BLaER1 (cell line): ENCODE data around the gene ARMC12.

ENCODE experiments used
- H3K27ac ChIP-seq: shearing (Covaris generic); formaldehyde crosslinking; 2 replicates; pipeline ENCODE4 v1.8.1; 2022
- H3K27me3 ChIP-seq: shearing (Covaris generic); formaldehyde crosslinking; 2 replicates; pipeline ENCODE4 v1.8.1; 2022
- H3K36me3 ChIP-seq: shearing (Covaris generic); formaldehyde crosslinking; 2 replicates; pipeline ENCODE4 v1.8.1; 2022
- H3K4me1 ChIP-seq: shearing (Covaris generic); formaldehyde crosslinking; 2 replicates; pipeline ENCODE4 v1.8.1; 2022
- H3K4me2 ChIP-seq: shearing (Covaris generic); formaldehyde crosslinking; 2 replicates; pipeline ENCODE4 v1.8.1; 2022
- H3K4me3 ChIP-seq: shearing (Covaris generic); formaldehyde crosslinking; 2 replicates; pipeline ENCODE4 v1.8.1; 2022
- H3K9ac ChIP-seq: shearing (Covaris generic); formaldehyde crosslinking; 2 replicates; pipeline ENCODE4 v1.8.1; 2022
- H3K9me3 ChIP-seq: shearing (Covaris generic); formaldehyde crosslinking; 2 replicates; pipeline ENCODE4 v1.8.1; 2022
- H4K20me1 ChIP-seq: shearing (Covaris generic); formaldehyde crosslinking; 2 replicates; pipeline ENCODE4 v1.8.1; 2022
- Cebpa-rat ChIP-seq: shearing (Covaris generic); IDR thresholded peaks from 2 replicates; pipeline ENCODE4 v1.8.1; 2022

Gene ARMC12

DNA sequence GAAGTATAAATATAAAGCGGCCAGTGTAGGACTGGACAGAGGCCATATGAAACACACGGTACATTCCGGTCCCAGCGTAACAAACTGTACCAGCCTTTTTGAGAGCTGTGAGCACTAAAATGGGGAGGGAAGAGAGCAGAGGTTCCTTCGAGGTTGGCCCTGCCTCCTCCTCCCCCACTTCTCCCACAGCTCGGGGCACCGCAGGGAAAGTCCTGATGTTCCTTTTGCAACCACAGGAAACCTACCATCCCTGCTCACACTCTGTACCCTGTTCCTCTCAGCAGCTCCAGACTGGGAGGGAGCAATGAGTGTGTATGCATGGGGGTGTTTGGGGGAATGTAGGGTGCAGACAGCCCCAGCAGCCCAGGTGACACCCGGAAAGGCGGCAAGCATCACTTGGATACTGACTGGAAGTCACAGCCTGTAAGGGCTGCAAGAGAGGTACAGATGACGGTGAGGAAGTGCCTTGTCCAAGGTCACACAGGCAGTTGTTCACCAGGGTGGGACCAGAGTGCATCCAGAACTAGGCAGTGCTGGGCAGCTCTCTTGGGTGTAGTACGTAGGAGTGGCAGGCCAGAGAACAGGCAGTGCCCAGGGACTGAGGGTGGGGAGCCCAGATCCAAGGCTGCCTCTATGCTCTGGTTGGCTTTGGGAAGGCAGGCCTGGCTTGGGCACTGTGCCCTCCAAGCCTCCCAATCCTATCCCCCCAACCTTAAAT lies 11.0 kb upstream of the ARMC12 start:
- TF ChIP-seq Cebpa-rat: no peak
- Histone ChIP-seq H3K27me3 (no peaks in the 10 kb centered on the region), H3K4me3 (no peak overlapping the region), H3K9ac (peak overlapping the region; percentile 89), H4K20me1 (no peaks in the 10 kb centered on the region), H3K4me1 (peaks cover 94% of the 10 kb centered on the region), H3K4me2 (peak overlapping the region; percentile 100), H3K36me3 (no peaks in the 10 kb centered on the region), H3K27ac (peak overlapping the region; percentile 98), H3K9me3 (no peaks in the 10 kb centered on the region)

DNA sequence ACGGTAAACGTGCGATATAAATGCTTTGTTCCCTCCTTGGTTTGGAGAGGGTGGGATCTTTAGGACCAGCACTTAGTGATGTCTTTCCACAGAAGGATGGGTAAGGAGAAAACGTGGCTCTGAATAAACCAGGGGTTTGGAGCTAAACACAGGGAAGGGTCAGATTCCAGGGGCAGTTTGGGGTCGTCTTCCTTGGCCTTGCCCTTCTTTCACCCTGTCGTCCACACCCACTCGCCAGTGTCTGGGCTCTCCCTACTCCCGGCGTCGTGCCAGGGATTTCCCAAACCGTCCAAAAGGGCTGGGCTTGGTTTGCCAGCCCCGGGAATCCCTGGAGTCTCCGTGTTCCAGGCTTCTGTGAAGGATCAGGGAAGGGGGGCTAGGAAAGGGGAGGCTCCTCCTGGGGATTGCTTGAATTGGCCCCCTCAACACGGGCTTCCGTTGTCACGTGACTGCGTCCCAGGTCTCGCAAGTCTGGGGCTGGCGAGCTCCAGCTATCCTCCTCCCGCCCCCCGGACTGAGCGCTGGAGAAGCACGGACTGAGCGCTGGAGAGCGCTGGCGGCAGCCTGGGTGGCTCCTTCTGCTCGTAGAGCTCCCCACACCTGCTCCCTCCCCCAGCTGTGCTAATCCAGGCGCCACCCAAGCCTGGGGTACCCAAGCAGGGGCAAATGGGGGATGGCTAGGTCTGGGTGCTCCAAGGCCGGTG lies 9.4 kb upstream of the ARMC12 start:
- Histone ChIP-seq H3K36me3 (no peaks in the 10 kb centered on the region), H3K27me3 (no peaks in the 10 kb centered on the region), H3K27ac (peak overlapping the region; percentile 98), H3K4me3 (peak overlapping the region; percentile 70), H3K9ac (peak overlapping the region; percentile 89), H3K4me1 (peaks cover 84% of the 10 kb centered on the region), H4K20me1 (no peaks in the 10 kb centered on the region), H3K4me2 (peak overlapping the region; percentile 100), H3K9me3 (no peaks in the 10 kb centered on the region)
- no peak for TF ChIP-seq Cebpa-rat

GRCh38 chr6:35727935-35728682 lies 8.7 kb upstream of the ARMC12 start:
- Histone ChIP-seq H4K20me1 (no peaks in the 10 kb centered on the region), H3K27ac (peak overlapping the region; percentile 98), H3K27me3 (no peaks in the 10 kb centered on the region), H3K4me2 (peak overlapping the region; percentile 100), H3K9me3 (no peaks in the 10 kb centered on the region), H3K9ac (peak overlapping the region; percentile 89), H3K36me3 (no peaks in the 10 kb centered on the region), H3K4me3 (peak overlapping the region; percentile 70), H3K4me1 (peaks cover 87% of the 10 kb centered on the region)
- no peak for TF ChIP-seq Cebpa-rat

DNA sequence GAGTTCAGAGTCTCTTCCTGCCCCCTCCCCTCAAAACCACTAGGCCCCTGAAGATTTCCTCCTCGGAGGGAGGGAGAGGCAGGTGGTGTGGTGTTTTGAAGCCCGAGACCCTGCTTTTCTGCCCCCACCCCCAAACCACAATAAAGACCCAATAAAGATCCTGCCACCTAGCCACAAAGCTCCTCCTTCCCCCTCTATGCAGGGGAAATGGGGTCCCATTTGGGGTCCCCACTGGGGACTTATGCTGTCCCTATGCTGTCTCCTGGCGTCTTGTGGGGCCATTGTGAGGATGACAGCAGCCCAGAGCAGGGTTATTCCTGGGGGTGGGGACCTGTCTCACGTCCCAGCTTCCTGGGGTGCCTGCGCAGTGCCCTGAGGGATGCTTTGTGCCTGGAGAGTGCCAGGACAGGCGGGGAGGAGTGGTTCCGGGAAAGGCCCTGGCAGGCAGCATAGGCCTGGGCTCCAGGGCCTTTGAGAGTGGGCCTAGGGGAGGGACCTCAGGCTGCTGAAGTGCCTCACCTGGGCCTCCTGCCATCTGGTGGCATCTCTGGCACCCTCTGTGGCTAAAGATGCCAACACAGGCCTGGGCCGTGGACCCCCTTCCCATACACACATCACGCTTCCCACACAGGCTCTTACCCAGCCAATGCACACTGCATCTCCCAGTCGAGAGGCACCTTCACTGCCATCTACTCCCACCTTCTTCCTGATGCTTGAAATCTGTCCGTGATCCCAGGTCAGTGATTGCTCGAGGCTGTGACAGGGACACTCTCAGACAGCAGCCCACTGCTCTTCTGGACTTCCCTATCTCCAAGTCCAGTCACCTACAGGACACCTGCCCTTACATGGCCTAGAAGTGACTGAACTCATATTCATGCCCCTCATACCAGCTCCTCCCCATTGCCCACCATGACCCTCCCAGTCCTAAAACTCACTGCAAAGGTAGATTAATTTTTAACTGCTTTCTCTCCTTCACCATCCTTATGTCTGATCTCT lies 7.9 kb upstream of the ARMC12 start:
- Histone ChIP-seq H3K27ac (peak overlapping the region; percentile 98), H3K4me1 (peaks cover 87% of the 10 kb centered on the region), H3K4me2 (peak overlapping the region; percentile 98), H3K27me3 (no peaks in the 10 kb centered on the region), H4K20me1 (no peaks in the 10 kb centered on the region), H3K9ac (peak overlapping the region; percentile 88), H3K4me3 (peak overlapping the region; percentile 58), H3K36me3 (no peaks in the 10 kb centered on the region), H3K9me3 (no peaks in the 10 kb centered on the region)
- TF ChIP-seq Cebpa-rat: no peak

DNA sequence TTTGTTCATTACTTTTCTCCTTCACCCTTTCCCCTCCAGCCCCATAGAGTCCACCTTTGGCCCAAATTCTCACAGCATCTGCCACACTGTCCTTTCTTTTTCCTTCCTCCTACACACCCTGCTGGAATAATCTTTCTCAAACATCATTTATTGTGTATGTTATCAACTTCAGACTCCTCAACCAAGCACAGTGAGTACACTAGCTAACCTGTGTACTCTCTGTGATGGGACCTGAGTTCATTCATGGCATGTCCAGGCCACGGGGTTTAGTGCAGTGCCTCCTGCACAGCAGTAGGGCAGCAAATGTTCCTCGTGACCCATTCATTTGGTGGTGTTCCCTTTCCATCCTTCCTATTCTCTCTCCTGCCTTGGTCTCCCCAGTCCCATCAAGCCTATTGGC lies 7.1 kb upstream of the ARMC12 start:
- TF ChIP-seq Cebpa-rat: no peak
- peaks cover 87% of the 10 kb centered on the region for H3K4me1 ChIP-seq
- no peaks in the 10 kb centered on the region for H4K20me1 ChIP-seq
- H3K27ac ChIP-seq: peak overlapping the region; percentile 98
- no peaks in the 10 kb centered on the region for H3K36me3 ChIP-seq
- H3K9ac ChIP-seq: peak overlapping the region; percentile 88
- peak overlapping the region; percentile 98 for H3K4me2 ChIP-seq
- H3K27me3 ChIP-seq: no peaks in the 10 kb centered on the region
- no peak overlapping the region for H3K4me3 ChIP-seq
- H3K9me3 ChIP-seq: no peaks in the 10 kb centered on the region

DNA sequence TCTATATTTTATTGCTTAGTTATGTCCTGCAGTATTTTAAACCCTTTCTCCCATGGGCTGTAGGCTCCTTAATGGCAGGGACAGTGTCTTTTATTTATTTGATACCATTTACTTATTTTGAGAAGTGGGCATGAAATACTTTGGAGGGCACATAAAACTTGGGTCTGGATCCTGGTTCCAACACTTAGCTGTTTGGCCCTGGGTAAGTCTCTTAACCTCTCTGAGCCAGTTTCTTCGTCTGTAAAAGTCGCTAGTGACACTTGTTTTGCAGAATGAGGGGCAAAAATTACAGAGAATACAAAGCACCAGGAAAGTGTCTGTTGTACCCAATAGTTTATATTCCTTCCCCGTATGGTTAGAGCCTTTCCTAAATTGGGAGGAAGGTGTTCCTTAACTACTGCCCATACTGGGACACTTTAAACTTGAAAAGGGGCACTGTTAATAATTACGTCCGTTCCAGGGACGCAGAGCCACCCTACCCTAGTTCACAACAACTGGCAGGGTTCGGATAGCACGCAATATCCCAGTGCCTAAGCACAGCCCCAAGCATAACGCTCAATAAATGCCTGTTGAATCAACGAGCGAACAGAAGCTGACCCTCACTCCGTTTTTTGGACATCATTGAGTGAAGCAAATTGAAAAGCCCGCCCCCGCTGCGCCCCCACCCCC lies 6.0 kb upstream of the ARMC12 start:
- Histone ChIP-seq H3K4me2 (peak overlapping the region; percentile 98), H3K4me1 (peaks cover 87% of the 10 kb centered on the region), H3K27ac (peak overlapping the region; percentile 98), H3K9ac (peak overlapping the region; percentile 69; the same call in 1 of the 2 replicates), H3K27me3 (no peaks in the 10 kb centered on the region), H3K9me3 (no peaks in the 10 kb centered on the region), H3K4me3 (peak overlapping the region; percentile 82), H3K36me3 (no peaks in the 10 kb centered on the region), H4K20me1 (no peaks in the 10 kb centered on the region)
- TF ChIP-seq Cebpa-rat: no peak

DNA sequence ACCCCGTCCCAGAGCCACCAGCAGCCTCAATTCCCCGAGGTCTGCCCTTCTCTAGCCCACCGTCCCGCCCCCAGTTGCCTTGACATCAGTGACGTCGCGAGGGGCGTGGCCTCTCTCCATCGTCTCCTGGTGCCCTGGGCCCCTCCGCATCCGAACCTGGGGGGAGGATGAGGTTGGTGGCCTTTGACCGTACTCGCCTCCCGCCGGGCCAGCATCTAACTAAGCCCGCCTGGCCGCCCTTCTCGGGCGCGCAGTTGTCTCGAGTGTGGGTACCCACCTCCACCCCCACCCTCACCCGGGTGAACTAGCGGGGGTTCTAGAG lies 5.5 kb upstream of the ARMC12 start:
- peaks cover 87% of the 10 kb centered on the region for H3K4me1 ChIP-seq
- H3K9ac ChIP-seq: peak overlapping the region; percentile 90
- H3K4me3 ChIP-seq: peak overlapping the region; percentile 82
- no peaks in the 10 kb centered on the region for H3K27me3 ChIP-seq
- no peaks in the 10 kb centered on the region for H3K36me3 ChIP-seq
- H3K27ac ChIP-seq: peak overlapping the region; percentile 98
- H3K9me3 ChIP-seq: no peaks in the 10 kb centered on the region
- no peak for TF ChIP-seq Cebpa-rat
- H3K4me2 ChIP-seq: peak overlapping the region; percentile 98
- H4K20me1 ChIP-seq: no peaks in the 10 kb centered on the region

DNA sequence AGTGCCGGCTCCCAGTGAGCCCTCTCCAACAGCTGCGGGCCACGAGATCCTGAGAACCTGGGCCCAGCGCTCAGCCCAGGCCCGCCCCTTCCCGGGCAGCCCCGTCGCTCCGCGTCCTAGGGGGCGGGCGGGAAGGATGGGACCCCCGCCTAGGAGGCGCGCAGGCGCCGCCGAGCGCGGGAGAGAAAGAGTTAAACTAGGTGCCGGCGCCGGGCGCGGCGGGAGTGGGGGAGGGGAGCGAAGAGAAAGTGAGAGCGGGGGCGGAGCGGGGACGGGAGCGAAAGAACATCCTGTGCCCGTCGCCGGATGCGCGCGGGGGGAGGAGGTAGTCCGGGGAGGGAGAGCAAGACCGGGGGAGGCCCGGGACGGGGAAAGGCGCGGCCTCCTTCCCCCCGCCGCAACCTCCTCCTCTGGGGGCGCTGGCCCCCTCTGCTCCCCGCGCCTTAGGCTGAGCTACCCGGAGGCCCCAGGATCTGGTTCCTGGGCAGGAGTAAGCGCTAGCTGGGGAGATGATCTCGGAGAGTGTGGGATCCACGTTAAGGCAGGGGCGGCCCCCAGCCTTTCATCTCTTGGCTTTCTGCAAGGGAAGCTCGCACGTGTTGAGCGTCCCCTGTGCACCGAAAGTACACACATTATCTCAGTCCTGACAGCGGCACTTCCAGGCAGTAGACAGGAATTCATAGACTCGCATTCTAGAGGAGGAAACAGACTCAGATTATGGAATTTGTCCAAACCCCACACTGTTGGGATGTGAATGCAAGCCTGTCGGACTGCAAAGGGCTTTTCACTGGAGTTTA lies 4.9 kb upstream of the ARMC12 start:
- Histone ChIP-seq H3K9me3 (no peaks in the 10 kb centered on the region), H3K27me3 (no peaks in the 10 kb centered on the region), H3K9ac (peak overlapping the region; percentile 90), H3K4me2 (peak overlapping the region; percentile 98), H3K27ac (peak overlapping the region; percentile 98), H4K20me1 (no peaks in the 10 kb centered on the region), H3K4me1 (peaks cover 87% of the 10 kb centered on the region), H3K36me3 (no peaks in the 10 kb centered on the region), H3K4me3 (peak overlapping the region; percentile 82)
- TF ChIP-seq Cebpa-rat: no peak
